NCI-H446 treated with DMSO at 0.1 percent for 48 hours (cell line): ENCODE measurements around the gene SOX8.

Experiments used
- DNase-seq: peaks from one replicate; lab custom pipeline; 2025; lab: John Stamatoyannopoulos, UW

The SOX8 gene

DNA sequence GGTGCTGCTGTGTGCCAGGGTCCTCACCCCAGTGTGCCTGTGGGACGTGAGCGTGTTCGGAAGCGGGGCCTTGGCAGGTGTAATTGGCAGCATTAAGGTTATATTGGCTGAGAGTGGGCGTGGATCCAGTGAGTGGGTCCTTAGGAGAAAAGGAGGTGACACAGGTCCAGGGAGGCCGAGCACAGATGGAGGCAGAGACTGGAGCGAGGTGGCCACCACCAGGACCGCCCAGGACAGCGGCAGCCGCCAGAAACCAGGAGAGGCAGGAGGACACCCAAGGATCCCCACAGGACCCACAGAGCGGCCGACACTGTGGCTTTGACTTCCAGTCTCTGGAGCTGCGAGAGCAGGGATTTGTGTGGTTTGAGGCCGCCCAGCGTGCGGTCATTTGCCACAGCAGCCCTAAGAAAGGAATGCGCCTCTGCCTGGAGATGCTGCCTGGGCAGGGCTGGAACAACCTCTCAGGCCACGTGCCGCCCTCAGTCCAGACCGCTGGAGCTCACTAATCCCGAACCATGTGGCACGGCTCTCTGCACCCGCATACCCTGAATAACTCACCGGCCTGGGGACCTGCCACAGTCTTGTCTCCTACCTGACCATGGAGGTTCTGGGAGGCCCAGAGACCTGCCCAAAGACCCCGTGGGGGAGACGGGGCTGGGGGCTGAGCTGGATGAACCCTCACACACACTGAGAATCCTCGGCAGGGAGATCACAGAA is 45.4 kb downstream of the SOX8 start:
- DNase-seq = no peak

DNA sequence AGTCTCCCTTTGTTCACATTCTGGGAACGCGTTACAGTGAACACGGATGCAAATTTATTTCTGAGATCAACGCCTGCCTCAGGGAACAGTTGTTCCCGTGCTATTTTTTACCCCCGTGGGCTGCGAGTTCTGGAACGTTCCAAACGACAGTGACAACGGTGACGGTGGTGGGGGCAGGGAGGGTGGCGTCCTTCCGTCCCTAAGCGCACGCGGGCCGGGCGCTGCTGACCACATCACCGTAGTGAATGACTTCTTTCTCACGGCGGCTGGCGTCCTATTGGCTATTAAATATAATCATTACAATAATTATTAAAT is 45.9 kb downstream of the SOX8 start:
- no peak for DNase-seq

GRCh38 chr16:1028056-1028455 is 46.5 kb downstream of the SOX8 start:
- no peak for DNase-seq

DNA sequence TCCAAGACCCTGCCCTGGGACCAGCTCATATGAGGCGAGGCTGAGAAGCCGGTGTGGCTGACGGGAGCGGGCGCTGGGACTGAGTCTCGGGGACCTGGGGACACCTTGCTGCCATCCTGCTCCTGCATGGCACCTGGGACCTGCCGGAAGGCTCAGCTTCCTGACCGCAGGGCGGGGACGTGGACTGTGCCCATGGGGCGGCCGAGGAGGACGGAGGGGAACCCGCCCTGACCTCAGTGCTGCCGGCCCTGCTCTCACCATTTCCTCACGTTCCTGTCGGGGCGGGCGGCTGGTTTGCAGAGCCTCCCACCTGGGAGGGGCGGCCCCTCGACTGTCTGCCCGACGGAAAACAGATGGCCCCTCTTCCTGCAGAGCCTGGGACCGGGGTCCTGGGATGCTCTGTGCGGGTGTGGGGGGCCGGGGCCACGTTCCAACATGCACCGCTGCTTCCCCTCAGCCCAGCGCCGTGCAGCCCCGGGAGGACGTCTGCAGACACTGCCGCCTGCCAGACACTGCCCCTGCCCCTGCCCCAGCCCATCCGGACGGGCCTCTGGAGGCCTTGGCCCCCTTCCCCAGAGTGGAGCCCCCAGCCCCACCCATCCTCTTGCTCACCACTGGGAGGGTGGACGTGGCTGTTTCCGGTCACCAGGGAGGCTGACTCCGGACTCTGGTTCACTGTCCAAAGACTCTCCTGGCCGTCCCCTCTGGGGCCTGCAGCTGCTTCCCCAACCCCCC is 47.1 kb downstream of the SOX8 start:
- no peak for DNase-seq

DNA sequence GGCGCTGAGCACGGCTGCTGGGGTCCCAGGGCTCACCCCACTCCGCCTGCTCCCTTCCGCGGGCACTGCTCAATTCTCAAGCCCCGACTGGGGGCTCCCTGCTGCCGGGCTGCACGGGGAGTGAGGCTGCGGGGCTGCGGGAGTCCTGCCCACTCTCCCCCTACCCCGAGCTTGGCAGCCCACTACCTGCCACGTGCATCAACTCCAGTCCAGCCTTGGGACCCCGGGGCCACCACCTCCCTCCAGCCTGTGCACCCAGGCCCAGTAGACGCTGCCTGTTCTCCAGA is 47.6 kb downstream of the SOX8 start:
- no peak for DNase-seq

GRCh38 chr16:1030473-1030901 is 48.9 kb downstream of the SOX8 start:
- DNase-seq = no peak

DNA sequence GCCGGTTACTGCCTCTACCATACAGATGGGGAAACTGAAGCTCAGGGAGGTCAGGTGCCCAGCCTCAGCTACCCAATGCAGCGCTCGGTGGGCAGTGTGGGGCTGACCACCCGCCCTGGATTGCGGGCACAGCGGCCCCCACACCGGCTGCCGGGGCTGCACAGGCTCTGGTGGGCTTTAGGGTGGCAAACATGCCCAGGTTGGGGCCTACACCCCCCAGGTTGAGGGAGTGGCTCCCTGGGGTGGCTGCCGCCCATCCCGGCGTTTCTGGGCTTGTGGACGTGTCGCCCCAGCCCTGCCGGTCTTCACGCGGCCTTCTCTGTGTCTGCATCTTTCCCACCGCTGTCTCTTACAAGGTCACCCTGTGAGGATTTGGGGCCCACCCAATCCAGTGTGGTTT is 50.1 kb downstream of the SOX8 start:
- no peak for DNase-seq

DNA sequence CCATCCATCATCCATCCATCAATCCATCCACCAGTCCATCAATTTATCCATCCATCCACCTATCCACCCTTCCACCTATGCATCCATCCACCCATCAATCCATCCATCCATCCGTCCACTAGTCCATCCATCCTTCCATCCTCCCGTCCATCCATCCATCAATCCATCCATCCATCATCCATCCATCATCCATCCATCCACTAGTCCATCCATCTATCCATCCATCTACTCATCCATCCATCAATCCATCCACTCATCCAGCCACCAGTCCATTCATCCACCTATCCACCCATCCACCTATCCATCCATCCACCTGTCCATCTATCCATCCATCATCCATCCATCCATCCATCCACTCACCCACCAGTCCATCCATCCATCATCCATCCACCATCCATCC is 51.0 kb downstream of the SOX8 start:
- DNase-seq = no peak

DNA sequence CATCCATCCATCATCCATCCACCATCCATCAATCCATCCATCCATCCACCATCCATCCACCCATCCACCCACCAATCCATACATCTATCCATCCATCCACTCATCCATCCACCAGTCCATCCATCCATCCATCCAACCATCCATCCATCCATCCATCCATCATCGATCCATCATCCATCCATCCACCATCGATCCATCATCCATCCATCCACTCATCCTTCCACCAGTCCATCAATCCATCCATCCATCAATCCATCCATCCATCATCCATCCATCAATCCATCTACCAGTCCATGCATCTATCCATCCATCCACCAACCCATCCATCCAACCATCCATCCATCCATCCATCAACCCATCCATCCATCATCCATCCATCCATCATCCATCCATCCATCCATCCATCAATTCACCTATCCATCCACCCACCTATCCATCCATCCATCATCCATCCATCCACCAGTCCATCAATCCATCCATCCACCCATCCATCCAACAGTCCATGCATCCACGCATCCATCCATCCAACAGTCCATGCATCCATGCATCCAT is 51.6 kb downstream of the SOX8 start:
- DNase-seq = no peak

DNA sequence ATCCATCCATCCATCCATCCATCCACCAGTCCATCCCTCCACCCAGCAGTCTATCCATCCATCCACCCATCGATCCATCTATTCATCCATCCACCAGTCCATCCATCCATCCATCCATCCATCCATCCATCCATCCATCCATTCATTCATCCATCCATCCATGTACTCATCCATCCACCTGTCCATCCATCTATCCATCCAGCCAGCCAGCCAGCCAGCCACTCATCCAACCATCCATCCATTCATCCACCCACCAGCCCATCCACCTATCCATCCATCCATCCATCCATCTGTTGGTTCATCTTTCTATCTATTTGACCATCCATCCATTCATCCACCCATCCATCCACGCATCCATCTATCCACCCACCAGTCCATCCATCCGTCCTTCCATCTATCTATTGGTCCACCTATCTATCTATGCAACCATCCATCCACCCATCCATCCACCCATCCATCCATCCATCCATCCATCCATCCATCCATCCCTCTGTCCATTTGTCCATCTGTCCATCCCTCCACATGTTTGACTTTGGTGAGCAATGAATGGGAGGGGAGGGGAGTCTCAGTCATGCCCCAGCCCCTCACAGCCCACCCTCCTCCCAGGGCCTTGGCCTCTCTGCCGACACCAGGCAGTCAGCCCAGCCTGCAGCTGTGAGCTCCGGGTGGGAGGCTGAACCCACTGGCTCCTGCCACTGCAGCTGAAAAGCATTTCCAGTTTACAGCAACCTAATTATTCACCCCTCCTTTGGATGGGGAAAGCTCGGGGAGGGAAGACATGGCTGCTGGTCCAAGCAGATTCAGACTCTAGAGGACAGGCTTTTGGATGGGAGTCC is 52.9 kb downstream of the SOX8 start:
- DNase-seq = no peak

DNA sequence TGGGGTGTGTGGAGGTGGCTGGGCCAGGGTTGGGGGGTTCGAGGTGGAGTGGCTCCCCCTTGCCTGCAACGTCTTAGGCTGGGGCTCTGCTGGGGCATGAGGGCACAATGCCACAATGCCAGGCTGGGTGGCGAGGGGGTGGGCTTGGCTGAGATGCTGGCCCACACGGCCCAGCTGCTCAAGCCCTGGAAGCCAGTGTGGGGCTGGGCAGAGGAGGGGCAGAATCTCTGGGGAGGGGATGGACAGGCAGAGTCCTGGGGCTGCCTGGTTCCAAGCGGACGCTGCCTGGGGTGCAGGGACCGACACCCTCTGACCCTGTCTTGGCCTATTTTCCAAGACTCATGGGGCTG is 53.5 kb downstream of the SOX8 start:
- DNase-seq = no peak

DNA sequence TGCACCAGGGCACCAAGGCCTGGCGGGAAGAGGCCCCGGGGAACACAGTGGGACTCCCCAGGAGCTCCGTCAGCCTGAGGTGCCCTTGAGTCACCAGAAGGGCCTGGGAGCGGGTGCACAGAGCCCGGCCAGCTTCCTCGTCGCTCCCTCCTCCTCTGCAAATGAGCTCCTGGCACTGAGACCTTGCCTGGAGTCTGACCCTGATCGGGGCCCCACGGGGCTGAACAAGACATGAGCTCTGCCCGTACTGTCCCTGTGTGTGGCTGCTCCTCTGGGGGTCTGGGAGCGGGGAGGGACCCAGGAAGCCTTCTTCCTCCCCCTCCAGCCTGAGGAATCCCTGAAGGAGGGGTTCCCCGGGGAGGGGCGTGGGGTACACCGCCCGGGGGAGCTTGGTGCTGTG is 54.6 kb downstream of the SOX8 start:
- DNase-seq = no peak
